Gastrocnemius medialis (tissue), 4 donors: ENCODE results near the gene PLCL1.

ENCODE experiments used
- POLR2A ChIP-seq, 2 donors: fragments of 450-650 bp; IDR thresholded peaks; one replicate each; pipeline ENCODE4 v1.6.1; 2017; ENCODE audit warnings: antibody characterized with exemption in 2 of 2, mild to moderate bottlenecking in 2 of 2, moderate library complexity in 2 of 2
- TF ChIP-seq, protein P1 (sequence below), 5 experiments: fragments of 450-650 bp in 3 of 5; fragments of 200-600 bp in 2 of 5; sonication (generic) in 2 of 5; IDR thresholded peaks in 4 of 5; conservative IDR thresholded peaks in 1 of 5; 1 replicate in 4 of 5; 2 replicates in 1 of 5; pipeline ENCODE4 v1.5.1; 2016 to 2019; ENCODE audit warnings: antibody characterized with exemption in 5 of 5, mild to moderate bottlenecking in 3 of 5, moderate library complexity in 3 of 5

DNA sequence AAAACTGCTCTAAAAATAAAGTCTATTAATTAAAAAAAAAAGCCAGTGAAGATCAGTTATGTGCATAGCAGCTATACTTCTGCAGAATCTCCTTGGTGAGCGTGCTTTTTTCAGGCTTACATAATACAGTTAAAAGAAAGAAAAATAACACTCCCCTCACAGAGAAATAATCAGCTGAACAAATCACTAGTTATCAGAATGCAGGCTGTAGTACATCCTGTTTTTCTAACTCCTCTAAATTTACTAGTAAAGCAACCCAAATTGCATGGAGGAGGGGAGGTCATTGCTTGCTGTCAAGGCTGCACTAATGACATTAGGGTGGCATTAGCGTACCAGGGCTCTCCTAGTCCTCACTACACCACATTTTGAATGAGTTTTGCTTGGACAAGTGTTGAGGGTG lies 192.2 kb downstream of the PLCL1 start:
- TF ChIP-seq POLR2A (IDR thresholded peaks at IDR 0.05): no peak
- TF ChIP-seq, protein P1, sequence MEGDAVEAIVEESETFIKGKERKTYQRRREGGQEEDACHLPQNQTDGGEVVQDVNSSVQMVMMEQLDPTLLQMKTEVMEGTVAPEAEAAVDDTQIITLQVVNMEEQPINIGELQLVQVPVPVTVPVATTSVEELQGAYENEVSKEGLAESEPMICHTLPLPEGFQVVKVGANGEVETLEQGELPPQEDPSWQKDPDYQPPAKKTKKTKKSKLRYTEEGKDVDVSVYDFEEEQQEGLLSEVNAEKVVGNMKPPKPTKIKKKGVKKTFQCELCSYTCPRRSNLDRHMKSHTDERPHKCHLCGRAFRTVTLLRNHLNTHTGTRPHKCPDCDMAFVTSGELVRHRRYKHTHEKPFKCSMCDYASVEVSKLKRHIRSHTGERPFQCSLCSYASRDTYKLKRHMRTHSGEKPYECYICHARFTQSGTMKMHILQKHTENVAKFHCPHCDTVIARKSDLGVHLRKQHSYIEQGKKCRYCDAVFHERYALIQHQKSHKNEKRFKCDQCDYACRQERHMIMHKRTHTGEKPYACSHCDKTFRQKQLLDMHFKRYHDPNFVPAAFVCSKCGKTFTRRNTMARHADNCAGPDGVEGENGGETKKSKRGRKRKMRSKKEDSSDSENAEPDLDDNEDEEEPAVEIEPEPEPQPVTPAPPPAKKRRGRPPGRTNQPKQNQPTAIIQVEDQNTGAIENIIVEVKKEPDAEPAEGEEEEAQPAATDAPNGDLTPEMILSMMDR (IDR thresholded peaks at IDR 0.05 in 4 of 5, conservative IDR thresholded peaks at IDR 0.05 in 1 of 5): no peak
